IMR-90 (cell line): ENCODE data around the gene SLC66A2. TPM values are rescaled to one million over a fixed set of nuclear protein-coding genes. Genes with fewer than 3 reads are reported as not detected.

Experiments
- ATAC-seq: fragments of 200-7000 bp; cut with Tn5 transposase; 2 replicates; pipeline ENCODE4 v1.9.1; 2020; ENCODE audit warnings: low read depth, mild to moderate bottlenecking, moderate library complexity
- BruUV-seq: library from RNA; stranded (reverse); fragments of 400-500 nt; replicated peaks from 2 replicates; lab custom pipeline; 2021; lab: Mats Ljungman, UMichigan
- CTCF ChIA-PET: fragments of 300-600 bp; formaldehyde crosslinking; extraction: SDS; loops from one replicate; lab custom pipeline; 2021; ENCODE audit warnings: antibody characterized with exemption; lab: Yijun Ruan, JAX
- POLR2A ChIA-PET: fragments of 300-600 bp; sonication (Branson Sonifier 250); formaldehyde crosslinking; loops from one replicate; lab custom pipeline; 2022; ENCODE audit warnings: antibody characterized with exemption; ENCODE audit not compliant: unreplicated experiment; lab: Charles Lee
- DNase-seq: peaks from one replicate; pipeline ENCODE4 v3.0.0; 2013
- H2AFZ ChIP-seq: replicated peaks from 2 replicates; pipeline ENCODE3; 2013; ENCODE audit warnings: low read length, mild to moderate bottlenecking; ENCODE audit not compliant: poor library complexity
- H2AK5ac ChIP-seq: 2 replicates; pipeline ENCODE4 v1.6.1; 2013; ENCODE audit warnings: low read depth, low read length, inconsistent platforms
- H2AK9ac ChIP-seq: replicated peaks from 2 replicates; pipeline ENCODE3; 2013; ENCODE audit warnings: mild to moderate bottlenecking, low read depth, low read length, moderate library complexity; ENCODE audit not compliant: poor library complexity
- H2BK120ac ChIP-seq: 2 replicates; pipeline ENCODE4 v1.6.1; 2013; ENCODE audit warnings: low read depth, low read length, inconsistent platforms
- H2BK15ac ChIP-seq: 3 replicates; pipeline ENCODE4 v1.6.1; 2013; ENCODE audit warnings: low read depth, low read length, inconsistent platforms
- H2BK20ac ChIP-seq: 2 replicates; pipeline ENCODE4 v1.6.1; 2013; ENCODE audit warnings: low read depth, mild to moderate bottlenecking, inconsistent platforms, low read length, moderate library complexity
- H2BK5ac ChIP-seq: 2 replicates; pipeline ENCODE4 v1.6.1; 2013; ENCODE audit warnings: mild to moderate bottlenecking, low read depth, low read length, inconsistent platforms; ENCODE audit not compliant: poor library complexity, severe bottlenecking
- H3K14ac ChIP-seq: replicated peaks from 2 replicates; pipeline ENCODE4 v1.6.1; 2013; ENCODE audit warnings: low read depth, low read length, inconsistent platforms
- H3K18ac ChIP-seq: 2 replicates; pipeline ENCODE4 v1.6.1; 2013; ENCODE audit warnings: low read depth, low read length, control low read depth
- H3K23ac ChIP-seq: 2 replicates; pipeline ENCODE4 v1.6.1; 2013; ENCODE audit warnings: low read depth, low read length, inconsistent platforms
- H3K27ac ChIP-seq: 2 replicates; pipeline ENCODE4 v1.5.1; 2013; ENCODE audit warnings: mild to moderate bottlenecking, control low read depth, low read length; ENCODE audit not compliant: insufficient read depth
- H3K27me3 ChIP-seq: 2 replicates; pipeline ENCODE4 v1.6.1; 2013; ENCODE audit warnings: low read length; ENCODE audit not compliant: control insufficient read depth, insufficient read depth
- H3K36me3 ChIP-seq: 2 replicates; pipeline ENCODE4 v1.6.1; 2013; ENCODE audit warnings: low read length, mixed read lengths; ENCODE audit not compliant: control insufficient read depth, insufficient read depth
- H3K4ac ChIP-seq: 2 replicates; pipeline ENCODE4 v1.6.1; 2013; ENCODE audit warnings: low read depth, low read length, inconsistent platforms
- H3K4me1 ChIP-seq: 2 replicates; pipeline ENCODE4 v1.6.1; 2013; ENCODE audit warnings: low read length, mixed read lengths; ENCODE audit not compliant: control insufficient read depth, insufficient read depth
- H3K4me2 ChIP-seq: 2 replicates; pipeline ENCODE4 v1.6.1; 2013; ENCODE audit warnings: low read depth, mild to moderate bottlenecking, control low read depth, low read length, moderate library complexity
- H3K4me3 ChIP-seq: 2 replicates; pipeline ENCODE4 v1.5.1; 2013; ENCODE audit warnings: low read depth, mild to moderate bottlenecking, control low read depth, low read length, moderate library complexity; ENCODE audit not compliant: insufficient read depth
- H3K56ac ChIP-seq: 2 replicates; pipeline ENCODE4 v1.6.1; 2013; ENCODE audit warnings: low read length, inconsistent platforms; ENCODE audit not compliant: insufficient read depth; ENCODE audit errors: extremely low read depth
- H3K79me1 ChIP-seq, 2 experiments: 2 replicates each; pipeline ENCODE4 v1.6.1; 2013; ENCODE audit warnings: low read length in 2 of 2, inconsistent platforms in 1 of 2, low read depth in 1 of 2
- H3K9ac ChIP-seq: 2 replicates; pipeline ENCODE4 v1.6.1; 2013; ENCODE audit warnings: low read depth, low read length, control low read depth
- H3K9me1 ChIP-seq: 2 replicates; pipeline ENCODE4 v1.6.1; 2013; ENCODE audit warnings: low read length, inconsistent platforms; ENCODE audit not compliant: insufficient read depth
- H3K9me3 ChIP-seq: 2 replicates; pipeline ENCODE4 v1.6.1; 2013; ENCODE audit warnings: low read length; ENCODE audit not compliant: control insufficient read depth, insufficient read depth
- H4K20me1 ChIP-seq: 2 replicates; pipeline ENCODE4 v1.6.1; 2013; ENCODE audit warnings: low read length, inconsistent platforms; ENCODE audit not compliant: insufficient read depth
- H4K5ac ChIP-seq: 2 replicates; pipeline ENCODE4 v1.6.1; 2013; ENCODE audit warnings: mild to moderate bottlenecking, low read depth, low read length, control low read depth
- H4K8ac ChIP-seq, 2 experiments: 2 replicates each; pipeline ENCODE4 v1.6.1; 2013; ENCODE audit warnings: low read depth in 2 of 2, low read length in 2 of 2, control low read depth in 1 of 2, inconsistent platforms in 1 of 2
- H4K91ac ChIP-seq: 2 replicates; pipeline ENCODE4 v1.6.1; 2013; ENCODE audit warnings: low read depth, low read length, inconsistent platforms; ENCODE audit not compliant: insufficient read depth
- CHD1 ChIP-seq: IDR thresholded peaks from 2 replicates; pipeline ENCODE4 v1.6.1; 2012; ENCODE audit warnings: low read depth, low read length, improper control_type of control experiment
- FOS ChIP-seq: fragments of 150-350 bp; IDR thresholded peaks from 2 replicates; pipeline ENCODE4 v1.6.1; 2016; ENCODE audit warnings: low read depth, low read length
- MAZ ChIP-seq: IDR thresholded peaks from 2 replicates; pipeline ENCODE4 v1.6.1; 2012; ENCODE audit warnings: low read depth, mild to moderate bottlenecking, low read length, improper control_type of control experiment, moderate library complexity, borderline replicate concordance
- MXI1 ChIP-seq: IDR thresholded peaks from 2 replicates; pipeline ENCODE4 v1.6.1; 2012; ENCODE audit warnings: low read depth, mild to moderate bottlenecking, low read length, moderate library complexity, borderline replicate concordance
- WGBS, 2 experiments: methylation state at CpG; one replicate each; pipeline versions ENCODE4 v1.1.5 to v1.1.7; 2013; ENCODE audit warnings: missing lambda C conversion rate in 2 of 2; ENCODE audit not compliant: insufficient read length in 1 of 2; ENCODE audit errors: extremely low coverage in 2 of 2; 5-methylcytosine and 5-hydroxymethylcytosine counted together
- dilution Hi-C: fragments of 300-500 bp; cut with HindIII; formaldehyde crosslinking; loops from one replicate; pipeline ENCODE4 v1.14.3; 2018; ENCODE audit warnings: low sequenced_read_pairs; ENCODE audit not compliant: unreplicated experiment
- in situ Hi-C: fragments of 300-500 bp; cut with MboI; formaldehyde crosslinking; loops from 3 replicates; pipeline ENCODE4 v1.14.3; 2019; ENCODE audit warnings: low sequenced_read_pairs, inconsistent platforms, mixed read lengths
- intact Hi-C: fragments of 100-400 bp; cut with micrococcal nuclease; formaldehyde crosslinking; loops from 2 replicates; pipeline ENCODE4 v1.10.0; 2022
- polyA plus RNA-seq, 3 experiments: library from polyadenylated mRNA; depleted of rRNA; stranded (reverse); fragments of >200 nt; gene quantifications; 2 replicates each; pipeline ENCODE4 v1.2.3, GENCODE V29; 2012; ENCODE audit warnings: low replicate concordance in 1 of 3
- total RNA-seq: library from RNA; depleted of rRNA; stranded (reverse); fragments of >200 nt; gene quantifications from 2 replicates; pipeline ENCODE4 v1.2.3, GENCODE V29; 2012
- TF ChIP-seq, protein P1 (sequence below): conservative IDR thresholded peaks from 2 replicates; pipeline ENCODE4 v1.5.1; 2012; ENCODE audit warnings: mild to moderate bottlenecking, low read depth, low read length, improper control_type of control experiment
- TF ChIP-seq, protein P2 (sequence below): fragments of 150-350 bp; IDR thresholded peaks from 2 replicates; pipeline ENCODE4 v1.6.1; 2017; ENCODE audit warnings: mild to moderate bottlenecking, antibody characterized with exemption, low read length, low read depth
- TF ChIP-seq, protein P3 (sequence below): fragments of 150-350 bp; IDR thresholded peaks from 2 replicates; pipeline ENCODE4 v1.6.1; 2016; ENCODE audit warnings: low read depth, mild to moderate bottlenecking, low read length, moderate library complexity, borderline replicate concordance

Gene SLC66A2
- total and polyA plus RNA-seq, 2 of the 4 experiments (the other 2 are of a cell fraction): 17.6 to 23.5 TPM

DNA sequence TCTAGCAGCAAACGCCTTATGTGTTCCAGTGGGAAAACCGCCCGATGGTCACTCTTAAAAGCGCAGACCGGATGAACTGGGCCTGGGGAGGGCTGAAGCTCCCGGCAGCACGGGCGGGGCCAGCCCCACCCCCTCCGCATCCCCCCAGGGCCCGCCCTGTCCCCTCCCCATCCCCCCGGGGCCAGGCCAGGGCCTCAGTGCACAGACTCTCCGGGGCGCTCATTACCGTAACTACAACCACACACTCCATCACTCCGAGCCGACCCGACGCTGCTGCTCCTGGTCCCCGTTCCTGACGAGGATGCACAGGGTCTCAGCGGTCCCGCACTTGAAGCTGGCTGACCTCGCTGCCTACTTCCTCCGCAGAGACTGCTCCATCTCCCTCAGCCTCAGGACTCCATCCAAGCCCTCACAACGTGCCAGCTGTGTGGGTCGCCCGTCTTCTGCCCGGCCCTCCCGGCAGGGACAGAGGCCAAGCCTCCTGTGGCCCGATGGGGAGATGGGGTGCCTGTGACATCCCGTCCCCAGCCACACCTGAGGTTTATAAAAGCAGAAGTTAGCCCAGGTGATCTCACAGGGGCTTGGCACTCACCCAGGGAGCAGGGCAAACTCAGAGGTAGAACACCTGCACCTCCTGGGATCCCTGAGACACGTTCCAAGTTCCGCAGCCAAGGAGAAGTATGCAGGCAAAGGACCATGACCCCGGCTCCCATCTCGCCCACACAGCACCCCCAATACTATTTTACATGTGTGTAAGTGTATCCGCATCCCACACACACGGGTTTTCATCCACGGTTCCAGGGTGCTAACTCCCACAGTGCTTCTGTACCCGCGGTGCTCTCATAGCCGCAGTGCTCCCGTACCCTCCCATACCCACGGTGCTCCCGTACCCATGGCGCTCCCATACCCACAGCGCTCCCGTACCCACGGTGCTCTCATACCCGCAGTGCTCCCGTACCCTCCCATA is 36.0 kb downstream of the SLC66A2 start:
- H4K20me1 ChIP-seq: peaks cover 15% of the 10 kb centered on the region
- H3K79me1 ChIP-seq: peaks cover 18 to 46% of the 10 kb centered on the region in 2 experiments
- no peak overlapping the region for H3K23ac ChIP-seq
- H3K4me1 ChIP-seq: no peaks in the 10 kb centered on the region
- no peak overlapping the region for H2BK120ac ChIP-seq
- H3K18ac ChIP-seq: no peak overlapping the region
- H3K27me3 ChIP-seq: no peaks in the 10 kb centered on the region
- DNase-seq: no peak
- no peak overlapping the region for H2BK20ac ChIP-seq
- no peak overlapping the region for H3K4ac ChIP-seq
- H4K8ac ChIP-seq: no peak overlapping the region
- TF ChIP-seq MXI1 (no peak), MAZ (no peak), FOS (no peak), CHD1 (no peak)
- TF ChIP-seq, protein P1, sequence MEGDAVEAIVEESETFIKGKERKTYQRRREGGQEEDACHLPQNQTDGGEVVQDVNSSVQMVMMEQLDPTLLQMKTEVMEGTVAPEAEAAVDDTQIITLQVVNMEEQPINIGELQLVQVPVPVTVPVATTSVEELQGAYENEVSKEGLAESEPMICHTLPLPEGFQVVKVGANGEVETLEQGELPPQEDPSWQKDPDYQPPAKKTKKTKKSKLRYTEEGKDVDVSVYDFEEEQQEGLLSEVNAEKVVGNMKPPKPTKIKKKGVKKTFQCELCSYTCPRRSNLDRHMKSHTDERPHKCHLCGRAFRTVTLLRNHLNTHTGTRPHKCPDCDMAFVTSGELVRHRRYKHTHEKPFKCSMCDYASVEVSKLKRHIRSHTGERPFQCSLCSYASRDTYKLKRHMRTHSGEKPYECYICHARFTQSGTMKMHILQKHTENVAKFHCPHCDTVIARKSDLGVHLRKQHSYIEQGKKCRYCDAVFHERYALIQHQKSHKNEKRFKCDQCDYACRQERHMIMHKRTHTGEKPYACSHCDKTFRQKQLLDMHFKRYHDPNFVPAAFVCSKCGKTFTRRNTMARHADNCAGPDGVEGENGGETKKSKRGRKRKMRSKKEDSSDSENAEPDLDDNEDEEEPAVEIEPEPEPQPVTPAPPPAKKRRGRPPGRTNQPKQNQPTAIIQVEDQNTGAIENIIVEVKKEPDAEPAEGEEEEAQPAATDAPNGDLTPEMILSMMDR: no peak
- TF ChIP-seq, protein P2, sequence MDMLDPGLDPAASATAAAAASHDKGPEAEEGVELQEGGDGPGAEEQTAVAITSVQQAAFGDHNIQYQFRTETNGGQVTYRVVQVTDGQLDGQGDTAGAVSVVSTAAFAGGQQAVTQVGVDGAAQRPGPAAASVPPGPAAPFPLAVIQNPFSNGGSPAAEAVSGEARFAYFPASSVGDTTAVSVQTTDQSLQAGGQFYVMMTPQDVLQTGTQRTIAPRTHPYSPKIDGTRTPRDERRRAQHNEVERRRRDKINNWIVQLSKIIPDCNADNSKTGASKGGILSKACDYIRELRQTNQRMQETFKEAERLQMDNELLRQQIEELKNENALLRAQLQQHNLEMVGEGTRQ: no peak
- TF ChIP-seq, protein P3, sequence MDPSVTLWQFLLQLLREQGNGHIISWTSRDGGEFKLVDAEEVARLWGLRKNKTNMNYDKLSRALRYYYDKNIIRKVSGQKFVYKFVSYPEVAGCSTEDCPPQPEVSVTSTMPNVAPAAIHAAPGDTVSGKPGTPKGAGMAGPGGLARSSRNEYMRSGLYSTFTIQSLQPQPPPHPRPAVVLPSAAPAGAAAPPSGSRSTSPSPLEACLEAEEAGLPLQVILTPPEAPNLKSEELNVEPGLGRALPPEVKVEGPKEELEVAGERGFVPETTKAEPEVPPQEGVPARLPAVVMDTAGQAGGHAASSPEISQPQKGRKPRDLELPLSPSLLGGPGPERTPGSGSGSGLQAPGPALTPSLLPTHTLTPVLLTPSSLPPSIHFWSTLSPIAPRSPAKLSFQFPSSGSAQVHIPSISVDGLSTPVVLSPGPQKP: no peak
- H3K14ac ChIP-seq: no peak overlapping the region
- H3K36me3 ChIP-seq: peaks cover 58% of the 10 kb centered on the region
- ChIA-PET CTCF (no interaction called here), POLR2A (no interaction called here)
- H4K5ac ChIP-seq: no peak overlapping the region
- H3K9ac ChIP-seq: no peak overlapping the region
- 0 out of 2 replicates have a peak, but pooled peaks cover 4% of the 10 kb centered on the region for H3K9me1 ChIP-seq
- no peak overlapping the region for H4K91ac ChIP-seq
- BruUV-seq: no TSS peak
- H2AK9ac ChIP-seq: peak overlapping the region; percentile 13
- intact Hi-C loops: no loop called here
- H3K56ac ChIP-seq: no peak overlapping the region
- no peak overlapping the region for H3K4me2 ChIP-seq
- no peak overlapping the region for H2BK5ac ChIP-seq
- dilution Hi-C loops: no loop called here
- H3K4me3 ChIP-seq: no peak overlapping the region
- peaks cover 11% of the 10 kb centered on the region; the same call in 1 of the 2 replicates for H3K9me3 ChIP-seq
- 95% methylated on average over 18 of the region's 50 CpGs; no CpG with 5 or more reads in 1 of the 2 experiments for WGBS, 2 experiments
- no peak overlapping the region for H3K27ac ChIP-seq
- ATAC-seq: no peak
- no peak overlapping the region for H2BK15ac ChIP-seq
- no peak overlapping the region for H2AK5ac ChIP-seq
- in situ Hi-C loops: no loop called here
- H2AFZ ChIP-seq: no peak overlapping the region
